Measurements from ENCODE around the gene PTPRC.

DNA sequence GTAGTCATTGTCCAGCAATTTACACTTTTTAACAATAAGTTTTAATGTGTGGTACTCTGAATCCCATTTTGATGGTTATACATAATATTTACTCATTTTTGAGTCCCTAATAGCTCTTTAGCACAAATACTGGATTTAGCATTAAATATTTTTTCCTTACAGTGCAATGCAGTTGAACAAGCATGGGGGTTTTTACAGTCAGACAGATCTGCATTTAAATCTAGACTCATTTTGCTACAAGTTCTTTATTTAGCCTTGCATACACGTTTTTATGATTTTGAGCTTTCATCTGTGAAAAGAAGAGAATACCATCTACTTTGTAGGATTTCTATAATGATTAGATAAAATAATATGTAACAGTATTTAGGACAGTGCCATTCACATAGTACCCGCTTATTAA, 44.0 kb downstream of the PTPRC start:
- TF ChIP-seq POLR2A (IDR thresholded peaks at IDR 0.05; ENCODE audit: low read depth, low read length), result no peak
- no peak for TF ChIP-seq POLR2AphosphoS5 (IDR thresholded peaks at IDR 0.05; ENCODE audit: low read depth, low read length)

All from GM12892 (cell line).